ENCODE results near the gene POTEB2.
"Not testable (repeated sequence)": the region's sequence is repeated elsewhere in the genome, so short reads cannot be mapped to it uniquely, and the experiment has no call there.

- not testable (repeated sequence) for TF ChIP-seq CTCF, POLR2AphosphoS5, POLR2A (IDR thresholded peaks at IDR 0.05)
Measured at GRCh38 chr15:20877819-20878218, 11.7 kb upstream of the POTEB2 start.

Measured in breast epithelium (tissue), 3 donors.